22Rv1 (cell line): ENCODE measurements around the gene NFIA.

ENCODE experiments used
- CTCF ChIP-seq: fragments of 450-650 bp; IDR thresholded peaks from 2 replicates; pipeline ENCODE4 v1.5.1; 2017; ENCODE audit warnings: mild to moderate bottlenecking
- ZFX ChIP-seq: fragments of 450-650 bp; IDR thresholded peaks from 2 replicates; pipeline ENCODE4 v1.6.1; 2017; ENCODE audit warnings: antibody characterized with exemption, borderline replicate concordance

GRCh38 chr1:61110554-61110953 lies 28.2 kb downstream of the NFIA start:
- no peak for TF ChIP-seq CTCF
- TF ChIP-seq ZFX = no peak
